ENCODE measurements around the gene RNF220. TPM values are rescaled to one million over a fixed set of nuclear protein-coding genes. Genes with fewer than 3 reads are reported as not detected.

The RNF220 gene
- total and polyA plus RNA-seq, 2 of the 13 experiments (the other 11 are each of a cell fraction or from before 2014, with no cell fraction given), result 48.2 to 72.1 TPM

- TF ChIP-seq ZBTB39 (CRISPR knock-in tag; IDR thresholded peaks at IDR 0.05) (peak; percentile 21; the same call in 1 of the 2 replicates), ZSCAN31 (CRISPR knock-in tag; IDR thresholded peaks at IDR 0.05; ENCODE audit: low read depth) (peak; percentile 60; the same call in 1 of the 2 replicates), MBNL3 (CRISPR knock-in tag; conservative IDR thresholded peaks at IDR 0.05) (no peak), LCORL (IDR thresholded peaks at IDR 0.05) (no peak), LCORL (CRISPR knock-in tag; IDR thresholded peaks at IDR 0.05) (no peak), ZNF710 (CRISPR knock-in tag; IDR thresholded peaks at IDR 0.05; ENCODE audit: borderline replicate concordance) (0 out of 2 replicates have a peak, but pooled peaks have one; percentile 67), HNF4G (IDR thresholded peaks at IDR 0.05; ENCODE audit: borderline replicate concordance, low read depth, low read length) (no peak), HNF4G (CRISPR knock-in tag; IDR thresholded peaks at IDR 0.05; ENCODE audit: borderline replicate concordance, low read depth) (no peak; the same call in 1 of the 2 replicates), KLF6 (CRISPR knock-in tag; IDR thresholded peaks at IDR 0.05) (no peak), KMT2A (CRISPR knock-in tag; IDR thresholded peaks at IDR 0.05) (no peak), FOXP1 (IDR thresholded peaks at IDR 0.05) (no peak), FOXP1 (CRISPR knock-in tag; IDR thresholded peaks at IDR 0.05) (peak; percentile 45), ZNF256 (CRISPR knock-in tag; conservative IDR thresholded peaks at IDR 0.05) (no peak), IKZF5 (CRISPR knock-in tag; IDR thresholded peaks at IDR 0.05) (0 out of 2 replicates have a peak, but pooled peaks have one; percentile 38), CCDC6 (CRISPR knock-in tag; IDR thresholded peaks at IDR 0.05) (no peak; the same call in 1 of the 2 replicates), JUNB (CRISPR knock-in tag; IDR thresholded peaks at IDR 0.05; ENCODE audit: borderline replicate concordance) (no peak), PBX2 (CRISPR knock-in tag; IDR thresholded peaks at IDR 0.05) (no peak), SNRNP70 (IDR thresholded peaks at IDR 0.05; ENCODE audit: low read depth, low read length) (no peak), CC2D1A (CRISPR knock-in tag; IDR thresholded peaks at IDR 0.05) (no peak), SRF (IDR thresholded peaks at IDR 0.05; ENCODE audit: low read depth, low read length) (no peak), STAT6 (CRISPR knock-in tag; IDR thresholded peaks at IDR 0.05; ENCODE audit: borderline replicate concordance) (no peak), DNMT1 (CRISPR knock-in tag; IDR thresholded peaks at IDR 0.05) (0 out of 2 replicates have a peak, but pooled peaks have one; percentile 36)
These were observed at the start of gene RNF220 (continued) for GRCh38 chr1:44405031-44405797.
